HepG2 (cell line): ENCODE data around the gene CDH12. TPM values are rescaled to one million over a fixed set of nuclear protein-coding genes. Genes with fewer than 3 reads are reported as not detected.

Source experiments
- ATAC-seq: fragments of 200-7000 bp; cut with Tn5 transposase; 3 replicates; pipeline ENCODE4 v1.9.1; 2020; ENCODE audit warnings: mild to moderate bottlenecking, moderate library complexity
- BruUV-seq: library from RNA; stranded (reverse); fragments of 400-500 nt; replicated peaks from 2 replicates; lab custom pipeline; 2021; lab: Mats Ljungman, UMichigan
- CTCF ChIA-PET: fragments of 300-600 bp; formaldehyde crosslinking; extraction: SDS; loops from one replicate; lab custom pipeline; 2021; ENCODE audit warnings: low total read pairs, inconsistent platforms, low intra/inter-chr PET ratio; lab: Yijun Ruan, JAX
- POLR2A ChIA-PET: fragments of 350-600 bp; sonication (Branson Sonifier 250); formaldehyde crosslinking; loops from one replicate; lab custom pipeline; 2020; ENCODE audit warnings: antibody characterized with exemption, inconsistent platforms; lab: Yijun Ruan, JAX
- DNase-seq: peaks from one replicate; pipeline ENCODE4 v3.0.0-alpha.2; 2015; ENCODE audit warnings: low spot score
- FAIRE-seq: peaks from 3 replicates; lab custom pipeline; 2011; peaks lifted over from hg19 to GRCh38; lab: Jason Lieb, UNC
- H2AFZ ChIP-seq: one replicate; pipeline ENCODE4 v1.6.1; 2011; ENCODE audit warnings: low read length, inconsistent platforms
- H3K27ac ChIP-seq: fragments of 300-600 bp; 3 replicates; pipeline ENCODE4 v1.8.0; 2011; ENCODE audit warnings: mixed run types, mild to moderate bottlenecking, mixed read lengths, low read length, inconsistent platforms; ENCODE audit not compliant: insufficient read depth; ENCODE audit errors: extremely low read length
- H3K27me3 ChIP-seq, 2 experiments: fragments of 200-600 bp in 1 of 2; 2 replicates in 1 of 2; 3 replicates in 1 of 2; pipeline versions ENCODE4 v1.6.0 to v1.8.0; 2011; ENCODE audit warnings: low read length in 2 of 2, mild to moderate bottlenecking in 2 of 2, moderate library complexity in 2 of 2, inconsistent platforms in 1 of 2; ENCODE audit not compliant: insufficient read depth in 2 of 2, control insufficient read depth in 1 of 2
- H3K36me3 ChIP-seq, 2 experiments: fragments of 200-600 bp in 1 of 2; replicated peaks in 1 of 2; 2 replicates in 1 of 2; 3 replicates in 1 of 2; pipeline versions ENCODE4 v1.5.1 to v1.8.0; 2011; ENCODE audit warnings: low read length in 2 of 2, inconsistent platforms in 1 of 2; ENCODE audit not compliant: insufficient read depth in 2 of 2, control insufficient read depth in 1 of 2
- H3K4me1 ChIP-seq: 2 replicates; pipeline ENCODE4 v1.5.1; 2012; ENCODE audit warnings: low read length, inconsistent platforms; ENCODE audit not compliant: insufficient read depth
- H3K4me2 ChIP-seq: 2 replicates; pipeline ENCODE4 v1.6.0; 2011; ENCODE audit warnings: low read depth, low read length, inconsistent platforms
- H3K4me3 ChIP-seq, 3 experiments: fragments of 200-600 bp in 1 of 3; sonication (generic), shearing (Covaris generic) in 1 of 3; replicated peaks in 1 of 3; 2 replicates each; pipeline ENCODE4 v1.5.1; 2011 to 2016; ENCODE audit warnings: low read length in 3 of 3, inconsistent platforms in 2 of 3, low read depth in 2 of 3, mild to moderate bottlenecking in 2 of 3, control low read depth in 1 of 3, mixed read lengths in 1 of 3; ENCODE audit not compliant: insufficient read depth in 1 of 3
- H3K79me2 ChIP-seq: one replicate; pipeline ENCODE4 v1.6.1; 2011; ENCODE audit warnings: low read length, inconsistent platforms; ENCODE audit not compliant: insufficient read depth
- H3K9ac ChIP-seq: 2 replicates; pipeline ENCODE4 v1.6.0; 2011; ENCODE audit warnings: mild to moderate bottlenecking, low read depth, low read length, inconsistent platforms; ENCODE audit not compliant: insufficient read depth
- H3K9me3 ChIP-seq: 2 replicates; pipeline ENCODE4 v1.5.1; 2012; ENCODE audit warnings: mild to moderate bottlenecking, low read length
- H4K20me1 ChIP-seq: 2 replicates; pipeline ENCODE4 v1.6.0; 2011; ENCODE audit warnings: inconsistent platforms, mild to moderate bottlenecking, low read length, moderate library complexity; ENCODE audit not compliant: insufficient read depth
- ATF7-NPFF ChIP-seq: sonication (generic); formaldehyde crosslinking; IDR thresholded peaks from 2 replicates; pipeline ENCODE4 v1.8.1; 2023; ENCODE audit warnings: mild to moderate bottlenecking, low read depth, missing genetic modification reagents, moderate library complexity
- CBX5 ChIP-seq: sonication (generic); formaldehyde crosslinking; IDR thresholded peaks from 2 replicates; pipeline ENCODE4 v1.4.0; 2020; ENCODE audit warnings: missing genetic modification reagents, borderline replicate concordance
- CEBPB ChIP-seq: IDR thresholded peaks from 2 replicates; pipeline ENCODE4 v1.6.1; 2011; ENCODE audit warnings: low read depth, low read length, improper control_type of control experiment, borderline replicate concordance
- CHD2 ChIP-seq: IDR thresholded peaks from 2 replicates; pipeline ENCODE4 v1.6.1; 2011; ENCODE audit warnings: low read depth, low read length, improper control_type of control experiment
- GFI1 ChIP-seq: sonication (generic); formaldehyde crosslinking; IDR thresholded peaks from 2 replicates; pipeline ENCODE4 v1.5.0; 2020; ENCODE audit warnings: missing genetic modification reagents, mild to moderate bottlenecking, borderline replicate concordance
- MXI1 ChIP-seq: IDR thresholded peaks from 3 replicates; pipeline ENCODE4 v1.6.1; 2012; ENCODE audit warnings: low read depth, low read length, inconsistent platforms, borderline replicate concordance
- SIX1 ChIP-seq: sonication (generic); formaldehyde crosslinking; IDR thresholded peaks from 2 replicates; pipeline ENCODE4 v1.4.0; 2020; ENCODE audit warnings: missing genetic modification reagents, borderline replicate concordance
- SNAI1 ChIP-seq: sonication (generic); formaldehyde crosslinking; IDR thresholded peaks from 2 replicates; pipeline ENCODE4 v1.5.0; 2020; ENCODE audit warnings: mild to moderate bottlenecking, missing genetic modification reagents, borderline replicate concordance
- ZNF333 ChIP-seq: sonication (generic); formaldehyde crosslinking; IDR thresholded peaks from 2 replicates; pipeline ENCODE4 v1.4.0; 2020; ENCODE audit warnings: mild to moderate bottlenecking, missing genetic modification reagents, borderline replicate concordance
- ZNF431 ChIP-seq: sonication (generic); formaldehyde crosslinking; IDR thresholded peaks from 2 replicates; pipeline ENCODE4 v1.9.0; 2022; ENCODE audit warnings: missing genetic modification reagents, low read depth, mild to moderate bottlenecking, borderline replicate concordance
- ZNF607 ChIP-seq: sonication (generic); formaldehyde crosslinking; IDR thresholded peaks from 2 replicates; pipeline ENCODE4 v1.5.1; 2020; ENCODE audit warnings: missing genetic modification reagents, mild to moderate bottlenecking, borderline replicate concordance
- ZNF629 ChIP-seq: sonication (generic); formaldehyde crosslinking; conservative IDR thresholded peaks from 2 replicates; pipeline ENCODE4 v1.5.0; 2020; ENCODE audit warnings: missing genetic modification reagents
- ZSCAN9 ChIP-seq: IDR thresholded peaks from 2 replicates; pipeline ENCODE4 v1.6.1; 2016; ENCODE audit warnings: borderline replicate concordance
- WGBS: methylation state at CpG from one replicate; pipeline ENCODE4 v1.1.6; 2017; ENCODE audit warnings: low lambda C conversion rate; 5-methylcytosine and 5-hydroxymethylcytosine counted together
- in situ Hi-C: cut with HindIII; loops from 2 replicates; pipeline ENCODE4 v1.10.0; 2017; ENCODE audit warnings: low pct_unique_long_range_greater_than_20kb; ENCODE audit not compliant: extremely low pct_ligation_motif_present
- intact Hi-C: fragments of 100-400 bp; cut with micrococcal nuclease; formaldehyde crosslinking; loops from one replicate; pipeline ENCODE4 v1.10.0; 2022; ENCODE audit not compliant: unreplicated experiment
- polyA plus RNA-seq, 8 experiments: library from polyadenylated mRNA; depleted of rRNA in 3 of 8; stranded (reverse) in 7 of 8; unstranded in 1 of 8; fragments of >200 nt; fragmentation: Illumina TruSeq in 4 of 8; extraction: Trizol in 4 of 8; gene quantifications; 2 replicates each; pipeline versions ENCODE4 v1.2.1 to v1.2.3, GENCODE V29; 2011 to 2016; ENCODE audit warnings: low read depth in 4 of 8, missing spikeins in 1 of 8, mixed read lengths in 1 of 8; ENCODE audit not compliant: insufficient read depth in 1 of 8
- total RNA-seq, 5 experiments: library from RNA; depleted of rRNA; stranded (reverse); fragments of >200 nt; fragmentation: Illumina TruSeq; extraction: Trizol; gene quantifications; 2 replicates each; pipeline ENCODE4 v1.2.3, GENCODE V29; 2016; ENCODE audit warnings: low read depth in 1 of 5
- TF ChIP-seq, protein P1 (sequence below): sonication (generic); formaldehyde crosslinking; IDR thresholded peaks from one replicate; pipeline ENCODE4 v1.5.1; 2020; ENCODE audit warnings: mild to moderate bottlenecking, missing genetic modification reagents; ENCODE audit errors: not compliant biosample characterization
- TF ChIP-seq, protein P2 (sequence below): sonication (generic); formaldehyde crosslinking; IDR thresholded peaks from 2 replicates; pipeline ENCODE4 v1.5.0; 2020; ENCODE audit warnings: mild to moderate bottlenecking, missing genetic modification reagents

The CDH12 gene
- total and polyA plus RNA-seq, 2 of the 13 experiments (the other 11 are each of a cell fraction or from before 2014, with no cell fraction given) = not detected

DNA sequence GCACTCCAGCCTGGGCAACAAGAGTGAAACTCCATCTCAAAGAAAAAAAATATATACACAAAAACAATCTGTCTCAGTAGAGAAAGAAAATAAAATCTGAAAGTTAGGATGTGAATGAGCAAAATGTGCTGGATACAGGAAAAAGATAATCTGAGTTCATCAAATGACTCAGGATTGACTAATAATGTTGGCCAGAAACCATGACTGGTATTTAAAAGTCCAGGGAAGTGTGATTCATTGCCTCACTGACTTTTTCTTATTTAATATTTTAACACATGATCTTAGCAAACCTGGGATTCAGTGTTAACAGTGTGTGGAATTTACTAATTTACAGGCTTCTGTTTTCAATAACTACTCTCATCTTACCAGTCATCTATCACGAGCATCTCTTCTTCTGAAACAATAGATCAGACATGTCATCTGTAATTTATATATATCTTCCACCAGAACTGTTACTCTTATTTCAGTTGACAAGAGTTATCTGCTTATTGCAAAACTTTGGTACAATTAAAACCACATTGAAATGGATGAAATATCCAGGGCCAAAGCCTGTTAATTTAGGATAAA lies 256.7 kb downstream of the CDH12 start:
- Histone ChIP-seq H3K4me3 (no peak overlapping the region), H3K4me1 (no peaks in the 10 kb centered on the region), H3K79me2 (no peaks in the 10 kb centered on the region), H3K27ac (no peak overlapping the region), H3K27me3 (no peaks in the 10 kb centered on the region), H2AFZ (no peak overlapping the region), H3K4me2 (no peak overlapping the region), H3K9me3 (peaks cover under 1% of the 10 kb centered on the region; the same call in 1 of the 2 replicates), H3K36me3 (no peaks in the 10 kb centered on the region), H4K20me1 (no peaks in the 10 kb centered on the region), H3K9ac (no peak overlapping the region)
- BruUV-seq = no TSS peak
- intact Hi-C loops (no loop called here), in situ Hi-C loops (no loop called here)
- FAIRE-seq (no peak), DNase-seq (no peak), ATAC-seq (no peak)
- WGBS = 0% methylated on average over 1 of the region's 1 CpG
- CTCF ChIA-PET = no interaction called here
- POLR2A ChIA-PET = no interaction called here
- TF ChIP-seq ZNF431 (CRISPR knock-in tag) = no peak
- no peak for TF ChIP-seq ZNF607 (CRISPR knock-in tag)
- TF ChIP-seq GFI1 (CRISPR knock-in tag) = no peak
- TF ChIP-seq ZSCAN9 (CRISPR knock-in tag) = no peak
- TF ChIP-seq, protein P1, sequence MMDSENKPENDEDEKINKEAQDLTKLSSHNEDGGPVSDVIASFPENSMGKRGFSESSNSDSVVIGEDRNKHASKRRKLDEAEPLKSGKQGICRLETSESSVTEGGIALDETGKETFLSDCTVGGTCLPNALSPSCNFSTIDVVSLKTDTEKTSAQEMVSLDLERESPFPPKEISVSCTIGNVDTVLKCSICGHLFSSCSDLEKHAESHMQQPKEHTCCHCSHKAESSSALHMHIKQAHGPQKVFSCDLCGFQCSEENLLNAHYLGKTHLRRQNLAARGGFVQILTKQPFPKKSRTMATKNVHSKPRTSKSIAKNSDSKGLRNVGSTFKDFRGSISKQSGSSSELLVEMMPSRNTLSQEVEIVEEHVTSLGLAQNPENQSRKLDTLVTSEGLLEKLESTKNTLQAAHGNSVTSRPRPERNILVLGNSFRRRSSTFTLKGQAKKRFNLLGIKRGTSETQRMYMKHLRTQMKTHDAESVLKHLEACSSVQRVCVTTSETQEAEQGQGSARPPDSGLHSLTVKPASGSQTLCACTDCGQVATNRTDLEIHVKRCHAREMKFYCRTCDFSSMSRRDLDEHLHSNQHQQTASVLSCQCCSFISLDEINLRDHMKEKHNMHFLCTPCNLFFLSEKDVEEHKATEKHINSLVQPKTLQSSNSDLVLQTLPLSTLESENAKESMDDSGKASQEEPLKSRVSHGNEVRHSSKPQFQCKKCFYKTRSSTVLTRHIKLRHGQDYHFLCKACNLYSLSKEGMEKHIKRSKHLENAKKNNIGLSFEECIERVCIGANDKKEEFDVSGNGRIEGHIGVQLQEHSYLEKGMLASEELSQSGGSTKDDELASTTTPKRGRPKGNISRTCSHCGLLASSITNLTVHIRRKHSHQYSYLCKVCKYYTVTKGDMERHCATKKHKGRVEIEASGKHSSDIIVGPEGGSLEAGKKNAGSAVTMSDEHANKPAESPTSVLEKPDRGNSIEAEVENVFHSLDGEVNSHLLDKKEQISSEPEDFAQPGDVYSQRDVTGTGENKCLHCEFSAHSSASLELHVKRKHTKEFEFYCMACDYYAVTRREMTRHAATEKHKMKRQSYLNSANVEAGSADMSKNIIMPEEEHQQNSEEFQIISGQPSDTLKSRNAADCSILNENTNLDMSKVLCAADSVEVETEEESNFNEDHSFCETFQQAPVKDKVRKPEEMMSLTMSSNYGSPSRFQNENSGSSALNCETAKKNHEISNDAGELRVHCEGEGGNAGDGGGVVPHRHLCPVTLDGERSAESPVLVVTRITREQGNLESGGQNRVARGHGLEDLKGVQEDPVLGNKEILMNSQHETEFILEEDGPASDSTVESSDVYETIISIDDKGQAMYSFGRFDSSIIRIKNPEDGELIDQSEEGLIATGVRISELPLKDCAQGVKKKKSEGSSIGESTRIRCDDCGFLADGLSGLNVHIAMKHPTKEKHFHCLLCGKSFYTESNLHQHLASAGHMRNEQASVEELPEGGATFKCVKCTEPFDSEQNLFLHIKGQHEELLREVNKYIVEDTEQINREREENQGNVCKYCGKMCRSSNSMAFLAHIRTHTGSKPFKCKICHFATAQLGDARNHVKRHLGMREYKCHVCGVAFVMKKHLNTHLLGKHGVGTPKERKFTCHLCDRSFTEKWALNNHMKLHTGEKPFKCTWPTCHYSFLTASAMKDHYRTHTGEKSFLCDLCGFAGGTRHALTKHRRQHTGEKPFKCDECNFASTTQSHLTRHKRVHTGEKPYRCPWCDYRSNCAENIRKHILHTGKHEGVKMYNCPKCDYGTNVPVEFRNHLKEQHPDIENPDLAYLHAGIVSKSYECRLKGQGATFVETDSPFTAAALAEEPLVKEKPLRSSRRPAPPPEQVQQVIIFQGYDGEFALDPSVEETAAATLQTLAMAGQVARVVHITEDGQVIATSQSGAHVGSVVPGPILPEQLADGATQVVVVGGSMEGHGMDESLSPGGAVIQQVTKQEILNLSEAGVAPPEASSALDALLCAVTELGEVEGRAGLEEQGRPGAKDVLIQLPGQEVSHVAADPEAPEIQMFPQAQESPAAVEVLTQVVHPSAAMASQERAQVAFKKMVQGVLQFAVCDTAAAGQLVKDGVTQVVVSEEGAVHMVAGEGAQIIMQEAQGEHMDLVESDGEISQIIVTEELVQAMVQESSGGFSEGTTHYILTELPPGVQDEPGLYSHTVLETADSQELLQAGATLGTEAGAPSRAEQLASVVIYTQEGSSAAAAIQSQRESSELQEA (CRISPR knock-in tag) = no peak
- TF ChIP-seq MXI1 = no peak
- no peak for TF ChIP-seq ZNF333 (CRISPR knock-in tag)
- TF ChIP-seq CBX5 (CRISPR knock-in tag) = no peak
- no peak for TF ChIP-seq SIX1 (CRISPR knock-in tag)
- TF ChIP-seq SNAI1 = no peak
- TF ChIP-seq CEBPB = no peak
- TF ChIP-seq ZNF629 = no peak
- TF ChIP-seq CHD2 = no peak
- no peak for TF ChIP-seq ATF7-NPFF (CRISPR knock-in tag)
- TF ChIP-seq, protein P2, sequence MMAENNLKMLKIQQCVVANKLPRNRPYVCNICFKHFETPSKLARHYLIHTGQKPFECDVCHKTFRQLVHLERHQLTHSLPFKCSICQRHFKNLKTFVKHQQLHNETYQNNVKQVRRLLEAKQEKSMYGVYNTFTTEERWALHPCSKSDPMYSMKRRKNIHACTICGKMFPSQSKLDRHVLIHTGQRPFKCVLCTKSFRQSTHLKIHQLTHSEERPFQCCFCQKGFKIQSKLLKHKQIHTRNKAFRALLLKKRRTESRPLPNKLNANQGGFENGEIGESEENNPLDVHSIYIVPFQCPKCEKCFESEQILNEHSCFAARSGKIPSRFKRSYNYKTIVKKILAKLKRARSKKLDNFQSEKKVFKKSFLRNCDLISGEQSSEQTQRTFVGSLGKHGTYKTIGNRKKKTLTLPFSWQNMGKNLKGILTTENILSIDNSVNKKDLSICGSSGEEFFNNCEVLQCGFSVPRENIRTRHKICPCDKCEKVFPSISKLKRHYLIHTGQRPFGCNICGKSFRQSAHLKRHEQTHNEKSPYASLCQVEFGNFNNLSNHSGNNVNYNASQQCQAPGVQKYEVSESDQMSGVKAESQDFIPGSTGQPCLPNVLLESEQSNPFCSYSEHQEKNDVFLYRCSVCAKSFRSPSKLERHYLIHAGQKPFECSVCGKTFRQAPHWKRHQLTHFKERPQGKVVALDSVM (CRISPR knock-in tag) = no peak
